ENCODE results near the gene UCHL5. TPM values are rescaled to one million over a fixed set of nuclear protein-coding genes. Genes with fewer than 3 reads are reported as not detected.

UCHL5 gene, protein sequence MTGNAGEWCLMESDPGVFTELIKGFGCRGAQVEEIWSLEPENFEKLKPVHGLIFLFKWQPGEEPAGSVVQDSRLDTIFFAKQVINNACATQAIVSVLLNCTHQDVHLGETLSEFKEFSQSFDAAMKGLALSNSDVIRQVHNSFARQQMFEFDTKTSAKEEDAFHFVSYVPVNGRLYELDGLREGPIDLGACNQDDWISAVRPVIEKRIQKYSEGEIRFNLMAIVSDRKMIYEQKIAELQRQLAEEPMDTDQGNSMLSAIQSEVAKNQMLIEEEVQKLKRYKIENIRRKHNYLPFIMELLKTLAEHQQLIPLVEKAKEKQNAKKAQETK
- 88.1 and 93.1 TPM in 2 replicates for total RNA-seq

DNA sequence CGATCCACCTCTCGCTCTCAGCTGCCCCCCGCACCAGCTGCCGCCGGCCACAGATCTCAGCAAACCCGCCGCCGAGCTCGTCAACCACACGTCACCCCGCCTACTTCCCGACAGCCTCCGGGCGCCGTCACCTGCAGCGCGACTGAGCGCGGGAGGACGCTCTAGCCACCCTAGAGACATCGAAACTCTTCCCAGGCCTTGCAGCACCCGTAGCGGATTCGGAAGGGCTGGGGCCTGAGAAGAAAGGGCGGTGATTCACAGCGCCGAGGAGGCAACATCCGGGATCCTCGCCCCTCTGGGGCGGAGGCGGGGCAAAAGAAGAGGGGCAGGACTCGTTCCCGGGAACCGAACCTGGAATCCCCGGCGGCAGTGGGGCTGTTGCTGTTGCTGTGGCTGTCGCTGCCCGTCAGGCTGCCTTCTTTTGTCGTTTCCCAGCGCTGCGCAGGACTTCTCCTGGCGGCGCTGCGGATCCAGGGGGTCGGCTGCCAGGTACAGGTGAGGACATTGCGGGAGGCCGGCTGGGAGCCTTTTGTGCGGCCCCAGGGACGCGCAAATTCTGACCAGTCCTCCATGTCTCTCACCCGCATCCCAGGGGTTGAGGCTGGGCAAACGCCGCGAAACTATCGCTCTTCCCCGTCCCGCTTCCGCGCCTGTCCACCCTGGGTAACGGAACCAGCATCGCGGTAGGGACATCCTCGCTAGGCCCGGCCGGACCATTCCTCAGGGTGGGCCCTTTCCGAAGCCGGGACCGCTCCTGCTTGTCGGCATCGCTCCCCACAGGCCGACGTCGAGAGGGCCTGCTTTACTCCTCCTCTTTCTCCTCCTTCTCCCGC is at the start of gene UCHL5, which contains the start of gene RO60:
TSS of gene UCHL5 (minus strand) at position 79 of the 833 bp plus-strand sequence. CDS start 100 bp downstream, outside the sequence.
TSS of gene RO60 (plus strand) at position 331 of the 833 bp plus-strand sequence. CDS start 9,443 bp downstream, outside the sequence.
- peaks cover 25% of the 10 kb centered on the region for H3K36me3 Mint-ChIP-seq (ENCODE audit: low read depth)
- H3K4me1 Mint-ChIP-seq (ENCODE audit: low read depth) = peaks cover 59% of the 10 kb centered on the region
- H3K27me3 Mint-ChIP-seq (ENCODE audit: insufficient read depth) = no peaks in the 10 kb centered on the region
- peak within 1 kb of the TSS; percentile 94 for H3K4me3 Mint-ChIP-seq
- H3K9me3 Mint-ChIP-seq = no peaks in the 10 kb centered on the region
- peak within 1 kb of the TSS; percentile 100 for H3K27ac Mint-ChIP-seq
- DNase-seq (ENCODE audit: low spot score) = peak; percentile 95
- intact Hi-C loops (cut with micrococcal nuclease) = loop anchor here (1.0 to 10.0 kb wide), 8 partner anchors 9 to 485 kb away; partner anchors contain the start of genes CDC73, GLRX2, RGS1 and RGS2

DNA sequence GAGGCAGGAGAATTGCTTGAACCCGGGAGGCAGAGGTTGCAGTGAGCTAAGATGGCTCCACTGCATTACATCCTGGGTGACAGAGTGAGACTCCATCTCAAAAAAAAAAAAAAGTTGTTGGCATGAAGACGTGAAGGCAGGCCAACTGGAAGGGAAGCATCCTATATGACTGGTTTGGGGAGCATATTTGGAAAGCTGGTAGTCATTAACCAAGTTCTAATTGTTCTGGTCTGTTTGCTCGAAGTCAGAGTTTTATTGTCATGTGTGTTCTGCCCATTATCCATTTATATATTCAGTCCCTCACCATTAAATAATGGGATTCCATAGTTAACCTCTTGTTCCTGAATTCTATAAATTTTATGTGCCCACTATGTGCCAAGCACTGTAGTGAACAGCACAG is 49.3 kb upstream of the UCHL5 start:
- intact Hi-C loops (cut with micrococcal nuclease) = loop anchor here (5.0 kb wide), 1 partner anchor 636 kb away; no protein-coding TSS in a partner anchor
- H3K27me3 Mint-ChIP-seq (ENCODE audit: insufficient read depth) = peaks cover 14% of the 10 kb centered on the region
- H3K4me1 Mint-ChIP-seq (ENCODE audit: low read depth) = peaks cover 14% of the 10 kb centered on the region
- DNase-seq (ENCODE audit: low spot score) = no peak
- no peak overlapping the region for H3K4me3 Mint-ChIP-seq
- H3K9me3 Mint-ChIP-seq = no peaks in the 10 kb centered on the region
- H3K27ac Mint-ChIP-seq = no peak overlapping the region
- H3K36me3 Mint-ChIP-seq (ENCODE audit: low read depth) = no peaks in the 10 kb centered on the region

DNA sequence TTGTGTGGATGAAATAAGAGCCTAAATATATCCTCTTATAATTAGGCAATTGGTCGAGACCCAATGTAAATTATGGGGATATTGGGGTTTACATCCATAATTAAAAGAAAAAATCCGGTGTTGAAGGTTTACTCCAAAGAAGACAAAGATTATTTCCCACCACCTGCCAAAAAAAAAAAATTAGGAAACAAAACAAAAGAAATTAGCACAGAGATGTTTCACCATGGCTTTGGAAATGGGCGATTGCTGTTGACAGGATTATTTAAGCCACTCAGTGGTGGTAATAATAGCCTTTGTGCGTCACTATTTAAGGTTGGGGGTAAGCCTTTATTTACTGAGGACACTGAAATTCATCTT is 46.6 kb upstream of the UCHL5 start:
- no peak for DNase-seq (ENCODE audit: low spot score)
- Mint-ChIP-seq H3K4me1 (ENCODE audit: low read depth) (peaks cover 24% of the 10 kb centered on the region), H3K4me3 (peak overlapping the region; percentile 86), H3K27me3 (ENCODE audit: insufficient read depth) (peaks cover 14% of the 10 kb centered on the region), H3K27ac (peak overlapping the region; percentile 77), H3K9me3 (no peaks in the 10 kb centered on the region), H3K36me3 (ENCODE audit: low read depth) (peaks cover 6% of the 10 kb centered on the region)
- intact Hi-C loops (cut with micrococcal nuclease) = loop anchor here (1.0 to 5.0 kb wide), 3 partner anchors 17 to 633 kb away; partner anchors contain the start of genes CDC73, RO60 and UCHL5

DNA sequence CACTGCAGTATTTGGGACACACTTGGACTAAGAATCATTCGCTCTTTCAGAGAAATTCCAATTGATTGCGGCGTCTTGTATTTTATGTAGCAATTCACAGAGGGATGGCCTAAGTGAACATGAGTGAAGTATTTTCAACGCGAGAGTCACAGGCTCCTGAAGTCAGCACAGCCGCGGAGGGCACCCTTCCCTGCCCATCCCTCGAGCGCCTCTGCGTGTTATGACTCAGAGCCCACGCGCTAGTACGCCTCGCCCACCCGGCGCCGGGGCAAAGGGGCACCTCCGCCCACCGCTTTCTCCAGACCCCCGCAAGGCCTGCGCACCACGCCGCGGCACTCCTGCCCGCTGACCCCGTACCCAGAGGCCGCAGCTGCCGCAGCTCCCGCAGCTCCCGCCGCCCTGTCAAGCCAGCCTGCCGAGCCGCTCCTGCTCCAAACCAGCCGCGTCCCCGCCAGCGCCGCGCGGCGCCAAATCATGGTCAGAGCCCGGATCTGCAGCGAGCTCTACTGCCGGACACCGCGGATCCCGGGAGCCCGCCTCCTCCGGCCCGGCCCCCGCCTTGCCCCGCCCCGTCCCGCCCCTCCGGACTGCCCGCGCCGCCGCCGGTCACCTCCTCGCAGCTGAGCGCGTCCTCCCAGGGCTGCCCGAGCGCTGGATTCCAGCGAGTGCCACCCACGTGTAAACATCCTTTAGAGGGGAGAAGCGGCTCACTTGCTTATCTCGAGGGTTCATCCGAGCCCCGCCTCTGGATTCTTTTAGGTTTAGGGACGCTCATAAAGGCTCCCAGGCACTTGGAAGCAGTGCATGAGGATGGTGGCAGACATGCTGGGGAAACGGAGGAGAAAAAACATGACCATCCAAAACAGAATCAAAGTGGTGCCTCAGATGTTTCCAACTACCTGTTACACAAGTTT is 46.0 kb upstream of the UCHL5 start, which contains the start of gene GLRX2:
TSS of gene GLRX2 (minus strand) at position 508 of the 914 bp plus-strand sequence. CDS start at position 476, 32 bp downstream.
- peak; percentile 42 for DNase-seq (ENCODE audit: low spot score)
- Mint-ChIP-seq H3K4me1 (ENCODE audit: low read depth) (peaks cover 24% of the 10 kb centered on the region), H3K27me3 (ENCODE audit: insufficient read depth) (peaks cover 14% of the 10 kb centered on the region), H3K27ac (peak within 1 kb of the TSS; percentile 77), H3K9me3 (no peaks in the 10 kb centered on the region), H3K4me3 (peak within 1 kb of the TSS; percentile 92), H3K36me3 (ENCODE audit: low read depth) (peaks cover 9% of the 10 kb centered on the region)
- intact Hi-C loops (cut with micrococcal nuclease) = loop anchor here (1.0 to 5.0 kb wide), 4 partner anchors 17 to 633 kb away; partner anchors contain the start of genes CDC73, RO60 and UCHL5

DNA sequence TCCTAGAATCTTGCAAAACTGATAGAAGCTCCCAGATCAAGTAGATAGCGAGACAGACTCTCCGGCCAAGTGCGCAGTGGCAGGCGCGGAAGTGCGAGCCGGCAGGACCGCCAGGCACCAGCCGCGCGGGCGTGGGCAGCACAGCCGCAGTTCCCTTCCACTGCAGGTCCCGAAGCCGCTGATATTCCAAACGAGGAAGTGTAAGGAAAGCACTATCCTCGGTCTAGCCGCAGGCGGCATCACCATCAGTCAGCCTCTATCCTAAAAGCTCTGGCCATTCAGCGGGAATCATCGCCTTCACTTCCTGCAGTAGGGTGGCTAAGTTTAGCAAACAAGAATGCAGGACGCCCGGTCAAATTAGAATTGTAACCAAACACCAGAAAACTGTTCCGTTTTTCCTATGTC is 45.3 kb upstream of the UCHL5 start:
- peaks cover 24% of the 10 kb centered on the region for H3K4me1 Mint-ChIP-seq (ENCODE audit: low read depth)
- intact Hi-C loops (cut with micrococcal nuclease) = loop anchor here (1.0 kb wide), 1 partner anchor 296 kb away; no protein-coding TSS in a partner anchor
- DNase-seq (ENCODE audit: low spot score) = peak; percentile 8
- H3K4me3 Mint-ChIP-seq = peak overlapping the region; percentile 92
- H3K27me3 Mint-ChIP-seq (ENCODE audit: insufficient read depth) = peaks cover 12% of the 10 kb centered on the region
- peaks cover 11% of the 10 kb centered on the region for H3K36me3 Mint-ChIP-seq (ENCODE audit: low read depth)
- H3K9me3 Mint-ChIP-seq = no peaks in the 10 kb centered on the region
- H3K27ac Mint-ChIP-seq = peak overlapping the region; percentile 74

DNA sequence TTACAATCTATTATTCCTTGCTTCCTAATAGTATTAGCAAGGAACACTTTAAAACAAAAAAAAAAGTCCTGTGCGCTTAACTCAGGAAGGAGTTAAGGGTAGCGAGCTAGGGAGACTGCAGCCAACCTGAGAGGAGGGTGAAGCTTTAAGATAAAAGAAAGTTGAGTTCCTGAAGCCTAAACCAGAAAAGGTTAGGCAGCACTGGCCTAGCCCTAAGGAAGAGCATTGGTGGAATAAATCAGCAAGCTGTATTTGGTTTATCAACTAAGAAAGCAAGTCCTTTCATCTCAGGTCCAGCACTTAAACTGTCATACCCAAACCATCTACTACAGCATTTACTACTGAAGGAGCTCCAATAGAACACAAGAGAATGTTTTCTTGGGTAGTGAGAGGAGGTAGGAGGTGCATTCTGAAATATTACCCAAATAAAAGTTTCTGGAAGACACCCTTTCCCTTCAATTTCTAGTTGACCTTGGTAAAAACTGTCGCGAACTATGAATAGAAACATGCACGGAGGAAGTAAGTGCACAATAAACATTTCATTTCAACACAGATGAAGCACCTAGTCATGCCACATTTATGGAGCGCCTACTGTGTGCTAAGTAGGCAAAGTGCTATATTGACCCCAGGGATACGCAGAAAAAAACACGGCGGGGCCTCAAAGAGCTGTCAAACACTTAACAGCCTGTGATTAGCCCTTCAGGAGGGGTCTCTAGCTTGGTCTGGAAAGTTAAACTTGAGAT is 44.8 kb upstream of the UCHL5 start:
- Mint-ChIP-seq H3K27me3 (ENCODE audit: insufficient read depth) (peaks cover 8% of the 10 kb centered on the region), H3K27ac (no peak overlapping the region), H3K4me3 (peak overlapping the region; percentile 92), H3K9me3 (no peaks in the 10 kb centered on the region), H3K36me3 (ENCODE audit: low read depth) (peaks cover 11% of the 10 kb centered on the region), H3K4me1 (ENCODE audit: low read depth) (peaks cover 24% of the 10 kb centered on the region)
- DNase-seq (ENCODE audit: low spot score) = no peak
- intact Hi-C loops (cut with micrococcal nuclease) = loop anchor here (1.0 kb wide), 1 partner anchor 296 kb away; no protein-coding TSS in a partner anchor

DNA sequence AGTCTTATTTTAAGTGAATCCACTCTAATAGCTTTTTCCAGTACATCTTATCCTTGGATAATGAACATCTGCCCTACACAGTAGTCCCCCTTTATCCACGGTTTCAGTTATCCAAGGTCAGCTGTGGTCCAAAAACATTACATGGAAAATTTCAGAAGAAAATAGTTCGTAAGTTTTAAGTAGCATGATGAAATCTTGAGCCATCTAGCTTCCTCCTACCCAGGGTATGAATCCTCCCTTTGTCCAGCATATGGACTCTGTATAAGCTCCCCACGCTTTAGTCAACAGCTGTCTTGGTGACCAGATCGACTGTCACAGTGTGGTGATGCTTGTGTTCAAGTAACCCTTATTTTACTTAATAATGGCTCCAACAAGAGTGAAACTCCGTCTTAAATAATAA is 43.5 kb upstream of the UCHL5 start:
- H3K4me1 Mint-ChIP-seq (ENCODE audit: low read depth) = peaks cover 24% of the 10 kb centered on the region
- H3K27ac Mint-ChIP-seq = no peak overlapping the region
- H3K27me3 Mint-ChIP-seq (ENCODE audit: insufficient read depth) = peaks cover 5% of the 10 kb centered on the region
- intact Hi-C loops (cut with micrococcal nuclease) = no loop called here
- no peak for DNase-seq (ENCODE audit: low spot score)
- H3K4me3 Mint-ChIP-seq = no peak overlapping the region
- no peaks in the 10 kb centered on the region for H3K9me3 Mint-ChIP-seq
- H3K36me3 Mint-ChIP-seq (ENCODE audit: low read depth) = peaks cover 16% of the 10 kb centered on the region

DNA sequence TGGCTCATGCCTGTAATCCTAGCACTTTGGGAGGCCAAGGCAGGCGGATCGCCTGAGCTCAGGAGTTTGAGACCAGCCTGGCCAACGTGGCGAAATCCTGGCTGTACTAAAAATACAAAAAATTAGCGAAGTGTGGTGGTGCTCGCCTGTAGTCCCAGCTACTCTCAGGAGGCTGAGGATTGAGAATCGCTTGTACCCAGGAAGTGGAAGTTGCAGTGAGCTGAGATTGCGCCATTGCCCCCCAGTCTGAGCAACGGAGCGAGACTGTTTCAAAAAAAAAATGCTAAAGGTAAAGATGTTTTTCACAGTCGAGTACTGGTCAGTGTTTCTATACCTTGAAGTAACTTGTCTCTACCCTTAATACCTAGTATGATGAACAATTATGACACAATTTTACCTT is 35.0 kb upstream of the UCHL5 start:
- Mint-ChIP-seq H3K27me3 (ENCODE audit: insufficient read depth) (no peaks in the 10 kb centered on the region), H3K4me1 (ENCODE audit: low read depth) (peaks cover 5% of the 10 kb centered on the region), H3K9me3 (no peaks in the 10 kb centered on the region), H3K27ac (no peak overlapping the region), H3K36me3 (ENCODE audit: low read depth) (peaks cover 25% of the 10 kb centered on the region), H3K4me3 (no peak overlapping the region)
- no peak for DNase-seq (ENCODE audit: low spot score)
- intact Hi-C loops (cut with micrococcal nuclease) = no loop called here

DNA sequence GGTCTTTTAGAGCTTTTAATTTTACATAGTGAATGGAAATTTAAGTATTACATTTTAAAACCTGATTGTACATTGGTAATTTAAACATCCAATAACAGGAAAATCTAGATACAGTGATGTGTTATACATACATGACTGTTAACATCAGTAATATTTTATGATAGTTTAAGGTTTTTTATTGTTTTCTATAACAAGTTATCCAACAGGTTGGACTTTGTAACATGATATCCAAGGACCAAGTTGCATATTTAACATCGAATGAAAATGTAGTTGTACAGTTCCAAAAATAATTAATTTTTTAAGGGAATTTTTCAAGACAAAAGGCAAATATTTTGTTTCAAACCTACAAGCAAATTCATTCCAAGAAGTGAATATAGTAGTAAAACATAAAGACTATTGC is 31.7 kb upstream of the UCHL5 start:
- H3K27ac Mint-ChIP-seq = no peak overlapping the region

DNA sequence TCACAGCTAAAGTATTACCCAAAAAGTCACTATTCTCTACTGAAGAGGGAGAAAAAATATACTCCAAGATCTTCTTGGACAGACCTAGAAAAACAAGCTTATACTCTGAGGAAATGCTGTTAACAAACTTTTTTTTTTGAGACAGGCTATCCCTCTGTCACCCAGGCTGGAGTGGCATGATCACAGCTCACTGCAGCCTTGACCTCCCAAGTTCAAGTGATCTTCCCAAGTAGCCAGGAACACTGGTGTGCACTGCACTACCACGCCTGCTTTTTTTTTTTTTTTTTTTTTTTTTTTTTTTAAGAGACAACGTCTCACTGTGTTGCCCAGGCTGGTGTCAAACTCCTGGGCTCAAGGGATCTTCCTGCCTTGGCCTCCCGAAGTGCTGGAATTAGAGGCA is 28.7 kb upstream of the UCHL5 start:
- H3K4me1 Mint-ChIP-seq (ENCODE audit: low read depth) = no peaks in the 10 kb centered on the region
- no peak overlapping the region for H3K4me3 Mint-ChIP-seq
- H3K27ac Mint-ChIP-seq = no peak overlapping the region
- no peaks in the 10 kb centered on the region for H3K9me3 Mint-ChIP-seq
- intact Hi-C loops (cut with micrococcal nuclease) = no loop called here
- H3K36me3 Mint-ChIP-seq (ENCODE audit: low read depth) = peaks cover 18% of the 10 kb centered on the region
- no peak for DNase-seq (ENCODE audit: low spot score)
- no peaks in the 10 kb centered on the region for H3K27me3 Mint-ChIP-seq (ENCODE audit: insufficient read depth)

More for the DNA sequence above, 31.7 kb upstream of the UCHL5 start:
- no peaks in the 10 kb centered on the region for H3K9me3 Mint-ChIP-seq
- H3K36me3 Mint-ChIP-seq (ENCODE audit: low read depth) = peaks cover 13% of the 10 kb centered on the region
- no peak overlapping the region for H3K4me3 Mint-ChIP-seq
- H3K27me3 Mint-ChIP-seq (ENCODE audit: insufficient read depth) = no peaks in the 10 kb centered on the region
- no peak for DNase-seq (ENCODE audit: low spot score)
- intact Hi-C loops (cut with micrococcal nuclease) = no loop called here
- no peaks in the 10 kb centered on the region for H3K4me1 Mint-ChIP-seq (ENCODE audit: low read depth)

DNA sequence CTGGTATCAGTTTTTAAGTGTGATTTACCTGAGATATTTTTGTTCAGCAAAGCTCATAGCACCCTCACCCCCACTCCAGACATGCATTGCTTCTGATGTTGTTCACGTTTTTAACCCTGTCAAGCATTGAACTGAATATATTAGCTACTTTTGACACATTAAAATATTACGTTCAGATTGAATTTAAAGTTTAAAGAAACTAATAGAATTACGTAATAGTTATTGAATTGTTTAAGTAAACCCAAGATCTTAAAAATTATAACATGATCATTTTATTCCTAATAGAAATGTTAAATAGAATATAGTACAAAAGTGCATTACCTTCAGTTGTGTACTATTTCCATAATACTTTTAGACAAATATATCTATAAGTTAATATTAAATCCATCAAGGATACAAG is 27.2 kb upstream of the UCHL5 start:
- Mint-ChIP-seq H3K4me3 (no peak overlapping the region), H3K9me3 (no peaks in the 10 kb centered on the region), H3K4me1 (ENCODE audit: low read depth) (no peaks in the 10 kb centered on the region), H3K27me3 (ENCODE audit: insufficient read depth) (no peaks in the 10 kb centered on the region), H3K27ac (no peak overlapping the region), H3K36me3 (ENCODE audit: low read depth) (peaks cover 24% of the 10 kb centered on the region)
- intact Hi-C loops (cut with micrococcal nuclease) = no loop called here
- DNase-seq (ENCODE audit: low spot score) = no peak
